GM23248 (cell line): ENCODE data around the gene CHRND. TPM values are rescaled to one million over a fixed set of nuclear protein-coding genes. Genes with fewer than 3 reads are reported as not detected.
"Not testable (repeated sequence)": the region's sequence is repeated elsewhere in the genome, so short reads cannot be mapped to it uniquely, and the experiment has no call there.

Experiments used
- DNase-seq: peaks from one replicate; pipeline ENCODE4 v3.0.0-alpha.2; 2015
- H2AFZ ChIP-seq: fragments of 200-600 bp; sonication (generic); 2 replicates; pipeline ENCODE4 v1.6.1; 2016; ENCODE audit warnings: antibody characterized with exemption
- H3F3A ChIP-seq: fragments of 200-600 bp; sonication (generic); 2 replicates; pipeline ENCODE4 v1.6.1; 2016; ENCODE audit warnings: mild to moderate bottlenecking, antibody characterized with exemption, mixed run types; ENCODE audit not compliant: insufficient read depth
- H3K27ac ChIP-seq: fragments of 200-600 bp; sonication (generic); 2 replicates; pipeline ENCODE4 v1.5.1; 2016; ENCODE audit warnings: mild to moderate bottlenecking
- H3K27me3 ChIP-seq: fragments of 200-600 bp; sonication (generic); replicated peaks from 2 replicates; pipeline ENCODE4 v1.6.1; 2016; ENCODE audit warnings: mild to moderate bottlenecking; ENCODE audit not compliant: insufficient read depth
- H3K36me3 ChIP-seq: fragments of 200-600 bp; sonication (generic); 2 replicates; pipeline ENCODE4 v1.6.1; 2016; ENCODE audit warnings: low read depth, mild to moderate bottlenecking
- H3K4me1 ChIP-seq: fragments of 200-600 bp; sonication (generic); 2 replicates; pipeline ENCODE4 v1.6.1; 2016; ENCODE audit warnings: mild to moderate bottlenecking; ENCODE audit not compliant: insufficient read depth
- H3K4me2 ChIP-seq: fragments of 200-600 bp; sonication (generic); one replicate; pipeline ENCODE4 v1.6.1; 2016; ENCODE audit warnings: mild to moderate bottlenecking; ENCODE audit not compliant: unreplicated experiment
- H3K4me3 ChIP-seq: fragments of 200-600 bp; sonication (generic); 2 replicates; pipeline ENCODE4 v1.5.1; 2016; ENCODE audit warnings: mild to moderate bottlenecking
- H3K79me2 ChIP-seq: fragments of 200-600 bp; sonication (generic); 2 replicates; pipeline ENCODE4 v1.6.1; 2016; ENCODE audit warnings: mild to moderate bottlenecking; ENCODE audit not compliant: insufficient read depth
- H3K9ac ChIP-seq: fragments of 200-600 bp; sonication (generic); 2 replicates; pipeline ENCODE4 v1.6.1; 2016; ENCODE audit warnings: mild to moderate bottlenecking
- H3K9me2 ChIP-seq: fragments of 200-600 bp; sonication (generic); 2 replicates; pipeline ENCODE4 v1.6.1; 2016; ENCODE audit warnings: mixed run types, mild to moderate bottlenecking, moderate library complexity; ENCODE audit not compliant: insufficient read depth
- H3K9me3 ChIP-seq: fragments of 200-600 bp; sonication (generic); one replicate; pipeline ENCODE4 v1.6.1; 2017; ENCODE audit warnings: low read depth
- H4K20me1 ChIP-seq: fragments of 200-600 bp; sonication (generic); 2 replicates; pipeline ENCODE4 v1.6.0; 2016; ENCODE audit not compliant: insufficient read depth
- EZH2 ChIP-seq: fragments of 200-600 bp; sonication (generic); IDR thresholded peaks from 2 replicates; pipeline ENCODE4 v1.6.1; 2018; ENCODE audit warnings: antibody characterized with exemption, mild to moderate bottlenecking; ENCODE audit not compliant: insufficient read depth, poor library complexity, severe bottlenecking
- EZH2phosphoT487 ChIP-seq: fragments of 200-600 bp; sonication (generic); IDR thresholded peaks from 2 replicates; pipeline ENCODE4 v1.6.1; 2018; ENCODE audit warnings: antibody characterized with exemption, moderate library complexity, mild to moderate bottlenecking, low read depth; ENCODE audit not compliant: insufficient read depth
- WGBS, 2 experiments: methylation state at CpG; one replicate each; pipeline ENCODE4 v1.1.6; 2015 to 2017; ENCODE audit warnings: low lambda C conversion rate in 2 of 2, low coverage in 1 of 2; ENCODE audit errors: missing lambda C conversion rate in 2 of 2; 5-methylcytosine and 5-hydroxymethylcytosine counted together
- in situ Hi-C: fragments of 300-500 bp; cut with MboI; formaldehyde crosslinking; loops from 2 replicates; pipeline ENCODE4 v1.15.0; 2020
- polyA plus RNA-seq: library from polyadenylated mRNA; unstranded; fragments of >200 nt; fragmentation: Nextera tagmentation; extraction: Ambion mirVana; gene quantifications from 2 replicates; pipeline ENCODE4 v1.2.1, GENCODE V29; 2016
- total RNA-seq: library from RNA; depleted of rRNA; stranded (reverse); fragments of >200 nt; shearing (Covaris generic); gene quantifications from 2 replicates; pipeline ENCODE4 v1.2.3, GENCODE V29; 2014

Gene CHRND
- total and polyA plus RNA-seq, 2 experiments from 2014 or later, result not detected

DNA sequence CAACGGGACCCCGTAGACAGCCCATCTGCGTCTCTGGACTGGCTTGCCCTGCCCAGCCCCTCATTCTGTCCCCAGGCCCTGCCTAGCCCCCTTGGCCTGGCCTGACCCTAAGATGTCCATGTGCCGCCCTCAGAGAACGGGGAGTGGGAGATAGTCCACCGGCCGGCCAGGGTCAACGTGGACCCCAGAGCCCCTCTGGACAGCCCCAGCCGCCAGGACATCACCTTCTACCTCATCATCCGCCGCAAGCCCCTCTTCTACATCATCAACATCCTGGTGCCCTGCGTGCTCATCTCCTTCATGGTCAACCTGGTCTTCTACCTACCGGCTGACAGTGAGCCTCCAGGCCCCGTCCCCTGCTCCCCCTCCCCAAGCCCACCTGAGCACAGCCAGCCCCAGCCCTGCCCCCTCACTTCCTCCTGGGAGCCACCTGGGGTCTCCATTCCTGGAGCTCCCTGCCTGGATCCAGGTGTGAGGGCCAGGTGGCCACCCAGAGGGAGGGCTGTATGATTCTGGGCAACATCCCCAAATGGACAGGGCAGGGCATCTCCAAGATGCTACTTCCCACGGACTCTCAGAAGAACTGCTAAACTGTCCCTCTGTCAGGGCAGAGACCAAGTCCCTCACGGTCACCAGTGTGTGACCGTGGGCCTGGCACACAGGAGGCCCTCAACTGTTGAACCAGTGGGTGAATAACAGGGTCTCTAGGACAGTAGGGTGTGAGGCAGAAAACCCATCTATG is 4.0 kb downstream of the CHRND start:
- Histone ChIP-seq H3K9me3 (no peaks in the 10 kb centered on the region), H3K4me2 (no peak overlapping the region), H3K4me1 (no peaks in the 10 kb centered on the region), H3K27me3 (no peaks in the 10 kb centered on the region), H3K36me3 (no peaks in the 10 kb centered on the region), H3F3A (no peaks in the 10 kb centered on the region), H3K27ac (no peak overlapping the region), H3K9me2 (no peaks in the 10 kb centered on the region), H4K20me1 (no peaks in the 10 kb centered on the region), H3K9ac (no peak overlapping the region), H2AFZ (no peak overlapping the region), H3K4me3 (no peak overlapping the region), H3K79me2 (no peaks in the 10 kb centered on the region)
- WGBS, 2 experiments, result 70 to 73% methylated on average over 16 to 17 of the region's 17 CpGs
- DNase-seq, result no peak
- in situ Hi-C loops, result loop anchor here (25.0 kb wide), 1 partner anchor 618 kb away; no protein-coding TSS in a partner anchor
- no peak for TF ChIP-seq EZH2phosphoT487
- no peak for TF ChIP-seq EZH2

DNA sequence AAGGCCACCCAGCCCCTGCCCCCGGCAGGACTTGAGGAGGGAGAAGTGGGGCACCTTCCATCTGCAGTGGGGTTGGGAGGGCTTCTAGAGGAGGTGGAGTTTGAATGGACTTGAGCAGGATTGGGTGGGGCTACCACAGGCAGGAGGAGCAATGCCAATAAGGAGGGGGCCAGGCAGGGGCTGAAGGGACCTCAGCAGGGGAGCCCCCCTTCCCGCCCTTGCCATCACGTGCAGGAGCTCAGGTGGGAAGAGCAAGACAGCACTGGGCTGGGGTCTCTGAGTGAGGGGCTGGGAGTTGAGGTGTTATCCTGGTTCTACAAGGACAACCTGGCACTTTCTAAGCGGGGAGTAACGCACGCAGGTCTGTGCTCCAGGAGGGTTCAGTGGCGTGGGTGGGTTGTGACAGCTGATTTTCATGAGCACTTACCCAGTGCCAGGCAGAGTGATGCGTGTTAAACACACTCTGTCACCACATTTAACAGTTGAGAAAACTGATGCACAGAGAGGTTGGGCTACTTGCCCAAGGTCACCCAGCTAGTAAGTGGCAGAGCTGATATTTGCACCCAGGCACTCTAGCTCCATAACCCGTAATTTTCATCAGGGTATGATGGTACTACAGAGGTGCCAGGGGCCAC is 4.8 kb downstream of the CHRND start:
- WGBS, 2 experiments, result 27 to 29% methylated on average over 9 of the region's 9 CpGs
- in situ Hi-C loops, result loop anchor here (25.0 kb wide), 1 partner anchor 618 kb away; no protein-coding TSS in a partner anchor
- H3K36me3 ChIP-seq, result no peaks in the 10 kb centered on the region
- no peak overlapping the region for H3K27ac ChIP-seq
- no peaks in the 10 kb centered on the region for H4K20me1 ChIP-seq
- no peaks in the 10 kb centered on the region for H3K9me3 ChIP-seq
- no peaks in the 10 kb centered on the region for H3K79me2 ChIP-seq
- no peaks in the 10 kb centered on the region for H3K9me2 ChIP-seq
- H3F3A ChIP-seq, result no peaks in the 10 kb centered on the region
- H3K9ac ChIP-seq, result no peak overlapping the region
- no peak overlapping the region for H3K4me2 ChIP-seq
- H3K27me3 ChIP-seq, result no peaks in the 10 kb centered on the region
- no peaks in the 10 kb centered on the region for H3K4me1 ChIP-seq
- DNase-seq, result no peak
- TF ChIP-seq EZH2phosphoT487 (no peak), EZH2 (no peak)
- no peak overlapping the region for H3K4me3 ChIP-seq
- H2AFZ ChIP-seq, result no peak overlapping the region

DNA sequence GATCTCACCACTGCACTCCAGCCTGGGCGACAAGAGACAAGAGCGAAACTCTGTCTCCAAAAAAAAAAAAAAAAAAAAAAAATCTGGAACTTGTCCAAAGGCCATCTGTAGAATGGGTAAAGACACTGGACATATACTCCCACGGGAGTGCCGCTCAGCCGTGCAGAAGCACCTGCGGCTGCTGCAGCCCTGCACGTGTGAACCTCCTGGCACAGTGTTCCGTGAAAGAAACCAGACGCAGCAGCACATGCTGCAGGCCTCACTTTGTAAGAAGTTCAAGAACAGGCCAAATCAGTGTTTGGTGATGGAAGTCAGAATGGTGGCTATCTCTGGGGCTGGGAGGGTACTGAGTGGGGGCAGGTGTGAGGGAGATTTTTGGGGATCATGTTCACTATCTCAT is 6.5 kb downstream of the CHRND start:
- Histone ChIP-seq H3F3A (no peaks in the 10 kb centered on the region), H3K27me3 (no peaks in the 10 kb centered on the region), H3K9ac (no peak overlapping the region), H4K20me1 (no peaks in the 10 kb centered on the region), H3K4me3 (no peak overlapping the region), H3K27ac (no peak overlapping the region), H3K9me2 (no peaks in the 10 kb centered on the region), H2AFZ (no peak overlapping the region), H3K79me2 (no peaks in the 10 kb centered on the region), H3K9me3 (no peaks in the 10 kb centered on the region), H3K4me1 (no peaks in the 10 kb centered on the region), H3K4me2 (no peak overlapping the region), H3K36me3 (no peaks in the 10 kb centered on the region)
- in situ Hi-C loops, result loop anchor here (25.0 kb wide), 1 partner anchor 620 kb away; no protein-coding TSS in a partner anchor
- TF ChIP-seq EZH2 (no peak), EZH2phosphoT487 (no peak)
- WGBS, 2 experiments, result 27 to 32% methylated on average over 7 to 9 of the region's 9 CpGs
- no peak for DNase-seq

DNA sequence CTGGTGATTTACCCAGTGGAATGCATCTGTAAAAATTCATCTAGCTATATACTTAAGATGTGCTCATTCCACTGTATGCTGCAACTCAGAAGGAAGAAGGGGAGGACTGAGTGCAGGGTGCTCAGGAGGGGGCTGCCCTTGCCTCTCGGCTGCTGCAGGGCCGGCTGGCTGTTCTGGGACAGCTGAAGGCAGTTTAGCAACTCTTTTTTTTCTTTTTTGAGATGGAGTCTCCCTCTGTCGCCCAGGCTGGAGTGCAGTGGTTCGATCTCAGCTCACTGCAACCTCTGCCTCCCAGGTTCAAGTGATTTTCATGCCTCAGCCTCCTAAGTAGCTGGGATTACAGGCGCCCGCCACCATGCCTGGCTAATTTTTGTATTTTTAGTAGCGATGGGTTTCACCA is 6.9 kb downstream of the CHRND start:
- in situ Hi-C loops, result loop anchor here (25.0 kb wide), 1 partner anchor 621 kb away; no protein-coding TSS in a partner anchor
- not testable (repeated sequence) for H3K27ac ChIP-seq, H4K20me1 ChIP-seq, H3K9me2 ChIP-seq, H3F3A ChIP-seq, H3K4me1 ChIP-seq, H3K36me3 ChIP-seq, H3K4me2 ChIP-seq, DNase-seq, H2AFZ ChIP-seq, H3K9ac ChIP-seq, H3K27me3 ChIP-seq, H3K79me2 ChIP-seq, H3K9me3 ChIP-seq, H3K4me3 ChIP-seq
- 57% methylated on average over 7 of the region's 7 CpGs for WGBS, 2 experiments
